CD4-positive, CD25-positive, alpha-beta regulatory T cell (primary cell): Measurements from ENCODE around the gene PDE4D. TPM values are rescaled to one million over a fixed set of nuclear protein-coding genes. Genes with fewer than 3 reads are reported as not detected.

Source experiments
- ATAC-seq, 2 donors: fragments of 150-1000 bp; cut with Tn5 transposase; one replicate each; pipeline ENCODE4 v1.10.0; 2021; ENCODE audit warnings: low read depth in 2 of 2, moderate number of reproducible peaks in 2 of 2, moderate library complexity in 1 of 2
- DNase-seq, 3 donors: peaks; one replicate each; pipeline versions ENCODE4 v3.0.0 to v3.0.0-alpha.2; 2012 to 2022; ENCODE audit warnings: mixed read lengths in 1 of 3
- H3K27ac ChIP-seq: one replicate; pipeline ENCODE4 v1.7.0; 2013; ENCODE audit warnings: mild to moderate bottlenecking, low read length; ENCODE audit not compliant: insufficient read depth, poor library complexity, severe bottlenecking
- H3K27me3 ChIP-seq: one replicate; pipeline ENCODE4 v1.7.0; 2013; ENCODE audit warnings: low read length; ENCODE audit not compliant: control insufficient read depth, insufficient read depth
- H3K36me3 ChIP-seq: one replicate; pipeline ENCODE4 v1.7.0; 2013; ENCODE audit warnings: mild to moderate bottlenecking, low read length, moderate library complexity; ENCODE audit not compliant: control insufficient read depth, insufficient read depth
- H3K4me1 ChIP-seq: 2 replicates; pipeline ENCODE4 v1.7.0; 2013; ENCODE audit warnings: mild to moderate bottlenecking, low read length; ENCODE audit not compliant: insufficient read depth, control insufficient read depth, poor library complexity, severe bottlenecking
- H3K4me3 ChIP-seq: one replicate; pipeline ENCODE4 v1.7.0; 2013; ENCODE audit warnings: low read depth, mild to moderate bottlenecking, low read length, moderate library complexity
- H3K9me3 ChIP-seq, 2 experiments: 1 replicate in 1 of 2; 2 replicates in 1 of 2; pipeline ENCODE4 v1.7.0; 2013; ENCODE audit warnings: low read length in 2 of 2, mild to moderate bottlenecking in 1 of 2, moderate library complexity in 1 of 2; ENCODE audit not compliant: control insufficient read depth in 2 of 2
- H3K27ac Mint-ChIP-seq, 3 donors: one replicate each; pipeline ENCODE4 v1.8.0; 2020 to 2022; ENCODE audit warnings: mild to moderate bottlenecking in 3 of 3, mixed read lengths in 3 of 3, moderate library complexity in 2 of 3
- H3K27me3 Mint-ChIP-seq: one replicate; pipeline ENCODE4 v1.8.0; 2022; ENCODE audit warnings: mild to moderate bottlenecking, mixed read lengths
- H3K36me3 Mint-ChIP-seq: one replicate; pipeline ENCODE4 v1.8.0; 2020; ENCODE audit warnings: mixed read lengths
- H3K4me1 Mint-ChIP-seq, 4 donors: one replicate each; pipeline ENCODE4 v1.8.0; 2020 to 2022; ENCODE audit warnings: mixed read lengths in 4 of 4, mild to moderate bottlenecking in 1 of 4
- H3K4me3 Mint-ChIP-seq, 4 donors: one replicate each; pipeline ENCODE4 v1.8.0; 2020 to 2022; ENCODE audit warnings: mild to moderate bottlenecking in 4 of 4, mixed read lengths in 4 of 4, moderate library complexity in 3 of 4
- H3K9me3 Mint-ChIP-seq, 7 donors: one replicate each; pipeline ENCODE4 v1.8.0; 2020 to 2022; ENCODE audit warnings: mixed read lengths in 7 of 7, mild to moderate bottlenecking in 3 of 7, moderate library complexity in 2 of 7
- polyA plus RNA-seq, 4 donors: library from polyadenylated mRNA; unstranded; fragments of 300-500 nt; fragmentation: Illumina TruSeq; gene quantifications; one replicate each; pipeline ENCODE4 v1.2.3, GENCODE V29; 2021
- total RNA-seq: library from RNA; stranded (reverse); gene quantifications from one replicate; pipeline ENCODE4 v1.2.3, GENCODE V29; 2022

The PDE4D gene
- total and polyA plus RNA-seq, 5 donors from 2014 or later = 2.1 to 39.9 (median 4.8) TPM

DNA sequence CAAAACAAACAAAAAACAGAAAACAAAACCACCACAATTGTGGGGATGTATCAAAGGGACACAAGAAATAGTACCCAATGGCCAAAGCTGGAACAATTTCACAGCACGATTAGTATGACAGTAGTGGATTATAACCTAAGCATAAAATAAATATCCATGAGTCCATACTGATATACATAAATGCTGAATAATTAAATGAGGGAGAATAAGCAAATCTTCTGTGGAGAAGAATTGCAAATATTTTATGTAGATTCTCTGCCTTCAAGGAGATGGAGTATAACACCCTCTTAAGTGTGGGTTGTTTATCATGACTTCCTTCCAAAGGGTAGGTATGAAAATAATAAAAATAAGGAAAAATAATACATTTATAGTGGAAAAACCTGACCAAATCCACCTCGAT, 325.4 kb downstream of the PDE4D start:
- no peaks in the 10 kb centered on the region for H3K36me3 ChIP-seq
- H3K27ac ChIP-seq = no peak overlapping the region
- H3K4me1 Mint-ChIP-seq = peaks cover 0 to 4% (median 0%) of the 10 kb centered on the region in 4 donors
- no peak overlapping the region for H3K4me3 ChIP-seq
- no peaks in the 10 kb centered on the region for H3K4me1 ChIP-seq
- no peaks in the 10 kb centered on the region for H3K27me3 Mint-ChIP-seq
- no peaks in the 10 kb centered on the region for H3K36me3 Mint-ChIP-seq
- H3K27ac Mint-ChIP-seq = no peak overlapping the region
- no peaks in the 10 kb centered on the region for H3K27me3 ChIP-seq
- no peaks in the 10 kb centered on the region for H3K9me3 ChIP-seq
- H3K9me3 Mint-ChIP-seq = peaks cover 0 to 5% (median 0%) of the 10 kb centered on the region in 7 donors
- no peak for DNase-seq
- H3K4me3 Mint-ChIP-seq = no peak overlapping the region
- no peak for ATAC-seq

DNA sequence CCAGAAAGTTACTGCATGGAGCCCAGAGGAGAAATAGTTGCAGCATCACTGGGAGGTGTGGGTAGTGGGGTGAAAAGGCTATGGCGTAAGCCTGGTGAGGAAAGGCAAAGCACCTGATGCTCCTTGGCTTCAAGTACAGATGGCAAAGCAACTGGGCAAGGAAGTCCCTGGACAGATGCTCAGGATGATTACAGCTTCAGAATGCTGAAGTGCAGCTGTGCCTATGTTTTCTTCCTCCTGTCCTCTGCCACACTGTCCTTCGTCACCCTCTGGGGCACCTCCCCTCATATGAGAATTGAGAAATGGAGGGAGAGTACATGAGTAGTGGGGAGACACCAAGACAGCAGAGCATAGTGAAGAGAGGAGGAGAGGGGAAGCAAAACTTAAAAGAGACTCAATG, 328.0 kb downstream of the PDE4D start:
- Mint-ChIP-seq H3K4me3 (no peak overlapping the region), H3K9me3 (peaks cover 0 to 5% (median 0%) of the 10 kb centered on the region in 7 donors), H3K36me3 (no peaks in the 10 kb centered on the region), H3K27me3 (no peaks in the 10 kb centered on the region), H3K4me1 (peaks cover 3 to 12% (median 6%) of the 10 kb centered on the region in 4 donors), H3K27ac (peak overlapping the region in 1 of 3 donors; percentile 0)
- Histone ChIP-seq H3K9me3 (no peaks in the 10 kb centered on the region), H3K4me3 (no peak overlapping the region), H3K27me3 (no peaks in the 10 kb centered on the region), H3K4me1 (no peaks in the 10 kb centered on the region), H3K36me3 (no peaks in the 10 kb centered on the region), H3K27ac (no peak overlapping the region)
- ATAC-seq (no peak), DNase-seq (no peak)

DNA sequence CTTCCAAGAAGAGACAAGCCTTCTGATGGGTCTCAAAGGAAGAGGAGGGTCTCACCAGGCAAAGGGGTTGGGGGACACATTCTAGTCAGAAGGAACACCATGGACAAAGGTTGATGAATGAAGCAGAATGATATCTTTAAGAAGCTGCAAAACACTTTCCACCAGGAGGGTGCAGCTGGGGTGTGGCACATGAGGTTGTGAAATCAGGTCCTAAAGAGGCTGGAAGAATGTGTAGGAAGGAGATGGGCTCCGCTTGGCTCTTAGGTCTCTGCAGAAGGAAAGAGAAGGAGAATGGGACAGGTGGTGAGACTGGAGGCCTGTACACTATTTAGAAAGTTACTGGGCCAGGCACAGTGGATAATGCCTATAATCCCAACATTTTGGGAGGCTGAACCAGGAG, 328.6 kb downstream of the PDE4D start:
- Histone ChIP-seq H3K4me3 (no peak overlapping the region), H3K4me1 (no peaks in the 10 kb centered on the region), H3K9me3 (no peaks in the 10 kb centered on the region), H3K27ac (no peak overlapping the region), H3K36me3 (no peaks in the 10 kb centered on the region), H3K27me3 (no peaks in the 10 kb centered on the region)
- Mint-ChIP-seq H3K4me1 (peaks cover 3 to 12% (median 6%) of the 10 kb centered on the region in 4 donors), H3K9me3 (peaks cover 0 to 5% (median 0%) of the 10 kb centered on the region in 7 donors), H3K4me3 (no peak overlapping the region), H3K36me3 (no peaks in the 10 kb centered on the region), H3K27me3 (no peaks in the 10 kb centered on the region), H3K27ac (no peak overlapping the region)
- DNase-seq (no peak), ATAC-seq (no peak)

DNA sequence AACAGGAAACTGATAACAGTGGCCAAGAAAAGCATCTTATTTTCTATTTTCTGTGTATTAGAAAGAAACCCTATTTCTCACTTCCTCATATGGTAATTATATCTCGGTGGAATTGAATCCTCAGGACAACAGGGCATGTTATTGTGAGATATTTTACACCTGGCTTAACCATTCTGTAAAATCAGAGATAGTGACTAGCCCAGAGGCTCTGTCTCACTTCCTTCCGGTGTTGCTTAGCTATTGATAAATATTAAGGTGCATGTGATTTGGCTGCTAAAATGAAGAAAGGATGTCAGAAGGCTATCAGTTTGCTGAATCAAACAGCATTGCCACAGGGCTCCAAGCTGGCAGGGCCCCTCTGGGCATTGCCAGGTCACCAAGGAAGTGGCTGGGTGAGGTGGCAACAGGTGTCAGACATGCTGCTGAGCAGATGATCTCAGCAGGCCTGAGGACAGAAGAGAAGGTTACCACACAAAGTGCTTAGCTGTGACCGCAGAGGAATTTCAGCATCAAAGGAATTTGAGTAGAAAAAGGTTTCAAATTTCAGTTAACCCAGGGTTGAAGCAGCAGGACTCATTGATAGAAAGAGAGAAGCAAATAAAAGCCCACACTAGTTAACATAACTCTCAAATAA, 330.7 kb downstream of the PDE4D start:
- H3K27ac ChIP-seq = no peak overlapping the region
- peaks cover 3 to 12% (median 6%) of the 10 kb centered on the region in 4 donors for H3K4me1 Mint-ChIP-seq
- no peaks in the 10 kb centered on the region for H3K9me3 ChIP-seq
- peak overlapping the region in 2 of 4 donors; percentile 7 to 55 for H3K4me3 Mint-ChIP-seq
- H3K36me3 Mint-ChIP-seq = no peaks in the 10 kb centered on the region
- H3K27me3 ChIP-seq = no peaks in the 10 kb centered on the region
- ATAC-seq (peak; percentile 55 to 71), DNase-seq (peak in 2 of 3 donors; percentile 2 to 30)
- no peak overlapping the region for H3K4me3 ChIP-seq
- H3K27ac Mint-ChIP-seq = peak overlapping the region in 2 of 3 donors; percentile 8 to 72
- no peaks in the 10 kb centered on the region for H3K27me3 Mint-ChIP-seq
- no peaks in the 10 kb centered on the region for H3K4me1 ChIP-seq
- H3K9me3 Mint-ChIP-seq = peaks cover 0 to 3% (median 0%) of the 10 kb centered on the region in 7 donors
- H3K36me3 ChIP-seq = no peaks in the 10 kb centered on the region

DNA sequence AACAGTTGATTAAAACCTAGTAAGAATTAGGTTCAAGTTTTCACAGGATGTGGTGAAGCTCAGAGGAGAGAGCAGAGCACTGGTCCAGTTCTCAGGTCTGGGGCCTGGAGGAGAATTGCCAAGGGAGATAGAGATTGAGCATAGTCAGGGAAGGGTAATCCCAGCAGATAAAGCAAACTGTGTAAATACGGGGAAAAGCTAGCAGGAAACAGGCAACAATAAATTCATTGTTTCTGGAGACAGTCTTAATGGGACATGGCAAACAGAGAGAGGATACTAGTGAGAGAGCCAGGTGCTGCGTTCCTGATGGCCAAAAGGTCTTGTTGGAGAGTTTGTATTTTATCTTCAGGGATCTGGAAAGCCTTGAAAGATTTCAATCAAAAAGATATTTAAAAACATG, 333.0 kb downstream of the PDE4D start:
- Histone ChIP-seq H3K27ac (no peak overlapping the region), H3K4me1 (no peaks in the 10 kb centered on the region), H3K4me3 (no peak overlapping the region), H3K36me3 (no peaks in the 10 kb centered on the region), H3K9me3 (no peaks in the 10 kb centered on the region), H3K27me3 (no peaks in the 10 kb centered on the region)
- Mint-ChIP-seq H3K4me3 (no peak overlapping the region), H3K27me3 (no peaks in the 10 kb centered on the region), H3K36me3 (no peaks in the 10 kb centered on the region), H3K4me1 (peaks cover 3 to 12% (median 6%) of the 10 kb centered on the region in 4 donors), H3K27ac (no peak overlapping the region), H3K9me3 (peaks cover 0 to 3% (median 0%) of the 10 kb centered on the region in 7 donors)
- ATAC-seq (no peak), DNase-seq (no peak)

DNA sequence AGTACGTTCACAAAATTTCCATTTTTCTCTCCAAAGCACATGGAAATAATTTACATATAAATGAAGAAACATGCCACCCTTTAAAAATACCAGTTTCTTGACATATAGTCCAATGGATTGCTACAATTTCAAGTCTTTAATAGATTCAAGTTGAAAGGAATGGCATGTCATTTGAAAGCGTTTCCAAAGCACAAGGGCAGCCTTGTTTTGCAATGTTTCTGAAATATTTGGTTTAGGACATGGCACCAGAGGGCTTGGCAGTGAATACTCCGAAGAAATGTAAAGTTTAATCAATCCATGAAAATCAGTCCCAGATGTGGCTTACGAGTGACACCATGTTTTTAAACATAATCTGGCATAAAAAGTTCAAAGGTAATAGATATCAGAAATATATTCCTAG, 333.7 kb downstream of the PDE4D start:
- Histone ChIP-seq H3K27ac (no peak overlapping the region), H3K27me3 (no peaks in the 10 kb centered on the region), H3K9me3 (no peaks in the 10 kb centered on the region), H3K4me1 (no peaks in the 10 kb centered on the region), H3K36me3 (no peaks in the 10 kb centered on the region), H3K4me3 (no peak overlapping the region)
- Mint-ChIP-seq H3K9me3 (peaks cover 0 to 3% (median 0%) of the 10 kb centered on the region in 7 donors), H3K27ac (no peak overlapping the region), H3K4me1 (peaks cover 3 to 12% (median 6%) of the 10 kb centered on the region in 4 donors), H3K36me3 (no peaks in the 10 kb centered on the region), H3K27me3 (no peaks in the 10 kb centered on the region), H3K4me3 (no peak overlapping the region)
- no peak for DNase-seq
- ATAC-seq = no peak

DNA sequence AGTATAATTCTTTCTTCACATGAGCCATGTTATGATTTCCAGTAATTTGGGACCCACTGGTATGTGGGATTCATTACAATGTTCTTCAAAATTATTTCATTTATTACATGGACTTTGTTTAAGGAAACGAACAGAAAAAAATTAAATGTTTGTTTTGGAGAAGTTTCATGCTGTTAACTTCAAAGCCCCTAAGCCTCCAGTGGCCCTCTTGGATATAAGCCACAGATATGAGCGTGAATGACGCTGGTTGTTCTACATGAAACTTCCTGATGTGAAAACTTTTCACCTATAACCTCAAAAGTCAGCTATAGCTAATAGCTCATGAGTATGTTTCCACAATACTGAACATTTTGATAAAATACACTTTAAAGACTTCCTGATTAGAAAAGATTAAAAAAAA, 334.2 kb downstream of the PDE4D start:
- Mint-ChIP-seq H3K27me3 (no peaks in the 10 kb centered on the region), H3K4me1 (peaks cover 3 to 12% (median 6%) of the 10 kb centered on the region in 4 donors), H3K9me3 (peaks cover 0 to 3% (median 0%) of the 10 kb centered on the region in 7 donors), H3K36me3 (no peaks in the 10 kb centered on the region), H3K4me3 (no peak overlapping the region), H3K27ac (no peak overlapping the region)
- no peak overlapping the region for H3K4me3 ChIP-seq
- no peak for DNase-seq
- no peaks in the 10 kb centered on the region for H3K9me3 ChIP-seq
- no peaks in the 10 kb centered on the region for H3K4me1 ChIP-seq
- ATAC-seq = no peak
- no peaks in the 10 kb centered on the region for H3K27me3 ChIP-seq
- H3K36me3 ChIP-seq = no peaks in the 10 kb centered on the region
- H3K27ac ChIP-seq = no peak overlapping the region

DNA sequence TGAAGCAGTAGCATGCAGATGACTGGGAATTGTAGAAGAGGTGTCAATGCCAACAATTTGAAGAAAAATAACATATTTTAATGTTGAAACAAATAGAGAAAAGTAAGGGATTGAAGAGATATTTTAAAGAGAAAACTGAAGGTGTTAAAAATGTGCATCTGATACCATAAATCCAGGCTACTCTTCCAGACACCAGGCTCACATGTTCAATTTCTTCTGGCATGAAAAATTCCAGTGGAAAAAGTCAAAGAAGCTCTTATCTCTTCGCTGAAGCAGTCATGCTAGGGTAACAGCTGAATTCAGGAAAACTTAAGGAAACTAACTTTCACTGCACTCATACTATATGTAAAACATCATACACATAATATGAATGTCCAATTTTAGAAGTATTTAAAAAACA, 335.0 kb downstream of the PDE4D start:
- Histone ChIP-seq H3K9me3 (no peaks in the 10 kb centered on the region), H3K27me3 (no peaks in the 10 kb centered on the region), H3K4me3 (no peak overlapping the region), H3K4me1 (no peaks in the 10 kb centered on the region), H3K36me3 (no peaks in the 10 kb centered on the region), H3K27ac (no peak overlapping the region)
- Mint-ChIP-seq H3K36me3 (no peaks in the 10 kb centered on the region), H3K27ac (no peak overlapping the region), H3K27me3 (no peaks in the 10 kb centered on the region), H3K9me3 (peaks cover 0 to 2% (median 0%) of the 10 kb centered on the region in 7 donors), H3K4me3 (no peak overlapping the region), H3K4me1 (peaks cover 3 to 11% (median 6%) of the 10 kb centered on the region in 4 donors)
- DNase-seq = no peak
- ATAC-seq = no peak
